NB4 (cell line): ENCODE data around the gene ZNF32.

Source experiments
- POLR2A ChIP-seq: IDR thresholded peaks from 2 replicates; pipeline ENCODE4 v1.6.1; 2011; ENCODE audit warnings: mild to moderate bottlenecking; ENCODE audit not compliant: insufficient read length; ENCODE audit errors: extremely low read depth
- TF ChIP-seq, protein P1 (sequence below): IDR thresholded peaks from 2 replicates; pipeline ENCODE4 v1.6.1; 2011; ENCODE audit warnings: low read depth, low read length

- TF ChIP-seq POLR2A, result no peak
- TF ChIP-seq, protein P1, sequence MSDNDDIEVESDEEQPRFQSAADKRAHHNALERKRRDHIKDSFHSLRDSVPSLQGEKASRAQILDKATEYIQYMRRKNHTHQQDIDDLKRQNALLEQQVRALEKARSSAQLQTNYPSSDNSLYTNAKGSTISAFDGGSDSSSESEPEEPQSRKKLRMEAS, result no peak
These were observed 33.0 kb upstream of the ZNF32 start for GRCh38 chr10:43681721-43682120.
